Thyroid gland (tissue), 4 donors: Measurements from ENCODE around the gene KRTAP10-3.

Experiments
- POLR2A ChIP-seq, 2 donors: fragments of 450-650 bp; IDR thresholded peaks; one replicate each; pipeline ENCODE4 v1.6.1; 2017; ENCODE audit warnings: antibody characterized with exemption in 2 of 2, mild to moderate bottlenecking in 2 of 2, moderate library complexity in 1 of 2
- TF ChIP-seq, protein P1 (sequence below), 6 experiments: fragments of 200-600 bp in 3 of 6; fragments of 450-650 bp in 3 of 6; sonication (generic) in 3 of 6; IDR thresholded peaks; one replicate each; pipeline ENCODE4 v1.5.1; 2016 to 2019; ENCODE audit warnings: antibody characterized with exemption in 6 of 6, mild to moderate bottlenecking in 2 of 6, inconsistent platforms in 1 of 6, moderate library complexity in 1 of 6

DNA sequence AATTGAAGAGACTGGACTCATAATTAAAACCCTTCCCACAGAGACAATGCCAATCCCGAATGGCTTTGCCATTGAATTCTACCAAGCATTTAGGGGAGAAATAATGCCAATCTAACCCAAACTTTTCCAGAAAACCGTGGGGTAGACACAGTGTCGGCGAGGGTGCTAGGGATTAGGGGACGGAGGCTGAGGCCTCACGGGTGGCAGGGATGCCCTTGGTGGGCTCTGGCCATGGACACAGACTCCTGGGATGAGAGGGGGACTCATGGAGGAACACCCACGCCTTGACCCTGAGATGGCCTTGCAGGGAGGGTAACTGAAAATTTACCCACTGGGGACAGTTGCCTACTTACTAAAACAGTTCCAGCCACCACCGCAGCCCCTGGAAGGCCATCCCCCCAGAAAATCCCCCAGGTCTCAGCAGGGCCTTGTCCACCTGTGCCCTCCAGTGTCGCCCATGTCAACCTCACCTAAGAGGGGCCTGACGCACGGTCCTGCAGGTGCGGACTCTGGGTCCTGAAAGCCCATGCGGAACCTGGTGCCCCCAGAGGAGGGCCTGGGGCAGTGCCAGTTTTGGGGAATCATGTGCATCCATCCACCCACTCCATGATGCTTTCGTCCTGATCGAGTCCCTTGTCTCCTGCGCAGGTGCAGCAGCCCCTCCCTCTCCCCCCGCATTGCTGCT, 19.9 kb upstream of the KRTAP10-3 start:
- TF ChIP-seq, protein P1, sequence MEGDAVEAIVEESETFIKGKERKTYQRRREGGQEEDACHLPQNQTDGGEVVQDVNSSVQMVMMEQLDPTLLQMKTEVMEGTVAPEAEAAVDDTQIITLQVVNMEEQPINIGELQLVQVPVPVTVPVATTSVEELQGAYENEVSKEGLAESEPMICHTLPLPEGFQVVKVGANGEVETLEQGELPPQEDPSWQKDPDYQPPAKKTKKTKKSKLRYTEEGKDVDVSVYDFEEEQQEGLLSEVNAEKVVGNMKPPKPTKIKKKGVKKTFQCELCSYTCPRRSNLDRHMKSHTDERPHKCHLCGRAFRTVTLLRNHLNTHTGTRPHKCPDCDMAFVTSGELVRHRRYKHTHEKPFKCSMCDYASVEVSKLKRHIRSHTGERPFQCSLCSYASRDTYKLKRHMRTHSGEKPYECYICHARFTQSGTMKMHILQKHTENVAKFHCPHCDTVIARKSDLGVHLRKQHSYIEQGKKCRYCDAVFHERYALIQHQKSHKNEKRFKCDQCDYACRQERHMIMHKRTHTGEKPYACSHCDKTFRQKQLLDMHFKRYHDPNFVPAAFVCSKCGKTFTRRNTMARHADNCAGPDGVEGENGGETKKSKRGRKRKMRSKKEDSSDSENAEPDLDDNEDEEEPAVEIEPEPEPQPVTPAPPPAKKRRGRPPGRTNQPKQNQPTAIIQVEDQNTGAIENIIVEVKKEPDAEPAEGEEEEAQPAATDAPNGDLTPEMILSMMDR (IDR thresholded peaks at IDR 0.05) = no peak
- no peak for TF ChIP-seq POLR2A (IDR thresholded peaks at IDR 0.05)
